Neuron (in vitro differentiated cells): ENCODE measurements around the gene FBXO21.

Source experiments
- H2AFZ ChIP-seq: one replicate; pipeline ENCODE4 v1.6.1; 2013; ENCODE audit warnings: low read depth, mild to moderate bottlenecking, inconsistent platforms, low read length, moderate library complexity
- H3K27me3 ChIP-seq: one replicate; pipeline ENCODE4 v1.6.1; 2013; ENCODE audit warnings: low read length; ENCODE audit not compliant: insufficient read depth
- H3K36me3 ChIP-seq: one replicate; pipeline ENCODE4 v1.6.1; 2013; ENCODE audit warnings: low read length; ENCODE audit not compliant: insufficient read depth
- H3K4me1 ChIP-seq: one replicate; pipeline ENCODE4 v1.6.1; 2013; ENCODE audit warnings: low read length; ENCODE audit not compliant: insufficient read depth
- H3K4me3 ChIP-seq: 2 replicates; pipeline ENCODE4 v1.5.1; 2013; ENCODE audit warnings: mild to moderate bottlenecking, low read length, moderate library complexity
- H3K9me3 ChIP-seq: one replicate; pipeline ENCODE4 v1.6.1; 2013; ENCODE audit warnings: low read length

The FBXO21 gene

DNA sequence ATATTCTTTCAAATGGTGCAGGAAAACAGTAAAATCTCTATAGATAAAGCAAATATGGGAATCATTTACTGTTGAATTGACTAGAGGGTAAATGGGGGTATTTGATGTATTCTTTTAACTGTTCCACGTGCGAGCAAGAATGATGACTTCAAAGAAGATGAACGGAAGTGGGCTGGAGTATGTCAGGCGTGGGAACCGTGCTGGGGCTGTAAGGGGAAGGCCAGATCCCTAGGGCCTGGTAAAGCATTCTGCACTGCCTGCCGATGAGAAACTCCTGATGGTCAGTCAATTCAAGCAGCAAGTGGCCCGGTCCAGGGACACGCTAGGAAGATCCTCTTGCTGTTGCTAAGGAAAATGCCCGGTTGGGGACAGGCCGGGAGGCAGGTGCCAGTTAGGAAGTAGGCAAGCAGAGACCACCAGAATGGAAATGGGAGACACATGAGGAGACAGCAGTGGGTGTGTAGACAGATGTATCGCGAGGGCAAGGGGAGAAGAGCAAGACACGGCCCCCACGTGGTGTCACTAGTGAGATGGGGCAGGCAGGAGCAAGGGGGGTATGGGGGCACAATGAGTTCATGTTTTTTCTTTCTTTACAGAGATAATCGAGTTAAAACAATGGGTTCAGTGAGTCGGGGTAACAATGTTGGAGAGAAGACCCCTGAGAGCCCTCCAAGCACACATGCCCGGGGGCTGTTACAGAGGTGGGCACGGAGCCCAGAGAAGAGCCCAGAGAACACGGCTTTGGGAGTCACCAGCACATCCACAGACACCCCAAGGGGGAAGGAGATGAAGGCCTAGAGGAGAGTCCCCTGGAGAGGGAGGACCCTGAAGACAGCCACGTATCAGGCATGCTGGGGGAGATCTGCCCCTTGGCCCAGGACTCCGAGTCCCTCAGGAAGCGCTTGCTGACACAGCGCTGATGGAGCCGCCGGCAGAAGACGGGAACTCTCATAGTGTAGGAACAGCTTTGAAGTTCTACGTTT lies 37.2 kb downstream of the FBXO21 start:
- Histone ChIP-seq H3K36me3 (peaks cover 77% of the 10 kb centered on the region), H3K4me1 (peaks cover 4% of the 10 kb centered on the region), H3K4me3 (no peak overlapping the region), H2AFZ (no peak overlapping the region), H3K9me3 (no peaks in the 10 kb centered on the region), H3K27me3 (no peaks in the 10 kb centered on the region)

GRCh38 chr12:117151403-117152031 lies 38.8 kb downstream of the FBXO21 start:
- Histone ChIP-seq H3K9me3 (no peaks in the 10 kb centered on the region), H3K27me3 (no peaks in the 10 kb centered on the region), H3K4me3 (no peak overlapping the region), H2AFZ (no peak overlapping the region), H3K36me3 (peaks cover 71% of the 10 kb centered on the region), H3K4me1 (peaks cover 4% of the 10 kb centered on the region)

- peaks cover 7% of the 10 kb centered on the region for H3K4me1 ChIP-seq
- H3K27me3 ChIP-seq = no peaks in the 10 kb centered on the region
- H3K9me3 ChIP-seq = no peaks in the 10 kb centered on the region
- H2AFZ ChIP-seq = no peak overlapping the region
- H3K36me3 ChIP-seq = peaks cover 66% of the 10 kb centered on the region
- no peak overlapping the region for H3K4me3 ChIP-seq
These were observed 40.8 kb downstream of the FBXO21 start for GRCh38 chr12:117149431-117149830.

GRCh38 chr12:117148642-117149041 lies 41.6 kb downstream of the FBXO21 start:
- peaks cover 7% of the 10 kb centered on the region for H3K4me1 ChIP-seq
- H3K36me3 ChIP-seq = peaks cover 65% of the 10 kb centered on the region
- no peaks in the 10 kb centered on the region for H3K9me3 ChIP-seq
- H3K27me3 ChIP-seq = no peaks in the 10 kb centered on the region
- no peak overlapping the region for H2AFZ ChIP-seq
- no peak overlapping the region for H3K4me3 ChIP-seq

DNA sequence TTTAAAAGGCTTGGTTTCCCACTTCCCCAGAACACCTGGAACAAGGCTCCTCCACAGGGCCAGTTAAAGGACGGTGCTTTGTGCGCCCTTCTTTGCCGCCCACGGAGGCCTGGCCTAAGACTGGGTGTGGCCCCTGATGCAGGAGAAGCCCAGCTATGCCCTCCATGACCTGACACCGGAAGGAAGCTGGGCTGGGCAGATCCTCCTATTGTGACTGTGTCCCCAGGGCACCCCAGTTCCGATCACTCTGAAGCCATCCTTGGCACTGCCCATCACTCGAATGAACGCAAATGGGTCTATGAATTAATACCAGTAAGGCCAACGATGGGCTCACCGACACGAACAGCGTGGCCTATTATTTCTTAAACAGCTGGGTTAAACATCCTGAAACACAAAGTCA lies 42.6 kb downstream of the FBXO21 start:
- no peaks in the 10 kb centered on the region for H3K27me3 ChIP-seq
- no peak overlapping the region for H2AFZ ChIP-seq
- H3K36me3 ChIP-seq = peaks cover 62% of the 10 kb centered on the region
- H3K4me1 ChIP-seq = peaks cover 7% of the 10 kb centered on the region
- H3K9me3 ChIP-seq = no peaks in the 10 kb centered on the region
- no peak overlapping the region for H3K4me3 ChIP-seq

DNA sequence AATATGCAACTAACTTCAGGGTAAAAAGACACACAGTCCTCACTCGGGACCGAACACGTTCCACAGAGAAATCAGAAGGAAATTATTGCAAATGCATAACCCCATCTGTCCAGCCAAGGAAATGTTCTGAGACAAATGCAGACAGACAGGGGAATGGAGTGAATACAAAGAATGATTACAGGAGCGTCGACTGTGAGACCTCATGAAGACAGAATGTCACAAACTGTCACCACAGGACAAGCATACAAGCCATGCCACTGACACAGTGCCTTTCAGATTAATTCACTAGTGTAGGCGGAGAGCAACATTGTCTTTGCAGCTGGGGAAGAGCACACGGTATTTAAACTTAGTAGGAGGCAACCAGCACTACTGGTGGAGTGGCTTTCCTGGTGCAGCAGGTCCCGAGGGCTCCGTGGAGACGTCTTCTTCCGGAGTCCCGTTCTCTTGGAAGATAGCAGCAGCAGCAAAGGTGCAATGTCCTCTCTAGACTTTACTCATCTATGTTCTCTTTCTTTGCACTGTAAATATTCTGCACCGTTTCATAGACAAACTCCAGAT lies 44.6 kb downstream of the FBXO21 start:
- Histone ChIP-seq H3K9me3 (no peaks in the 10 kb centered on the region), H2AFZ (no peak overlapping the region), H3K36me3 (peaks cover 65% of the 10 kb centered on the region), H3K27me3 (no peaks in the 10 kb centered on the region), H3K4me3 (no peak overlapping the region), H3K4me1 (peaks cover 5% of the 10 kb centered on the region)

DNA sequence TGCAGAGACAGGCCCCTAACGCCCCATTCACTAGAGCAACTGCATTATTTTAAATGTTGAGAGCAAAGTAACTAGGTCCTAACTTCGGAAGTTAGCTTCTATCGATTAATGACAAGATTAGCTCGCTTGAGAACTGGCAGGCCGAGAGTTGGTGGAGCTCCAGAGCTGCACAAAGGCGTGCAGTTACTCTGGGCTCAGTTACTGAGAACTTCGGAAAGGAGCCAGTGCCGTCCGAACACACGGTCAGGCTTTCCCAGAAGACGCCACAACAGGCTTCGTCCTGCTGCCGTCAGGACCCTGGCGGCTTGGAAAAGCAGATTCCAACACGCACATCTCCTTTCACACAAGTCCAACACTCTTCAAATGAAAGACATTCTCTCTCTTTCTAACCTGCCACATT lies 45.7 kb downstream of the FBXO21 start:
- Histone ChIP-seq H3K4me1 (peaks cover 3% of the 10 kb centered on the region), H3K36me3 (peaks cover 63% of the 10 kb centered on the region), H2AFZ (no peak overlapping the region), H3K4me3 (no peak overlapping the region), H3K27me3 (no peaks in the 10 kb centered on the region), H3K9me3 (no peaks in the 10 kb centered on the region)

GRCh38 chr12:117143008-117143532 lies 47.2 kb downstream of the FBXO21 start:
- Histone ChIP-seq H3K27me3 (no peaks in the 10 kb centered on the region), H3K4me1 (peaks cover 3% of the 10 kb centered on the region), H2AFZ (no peak overlapping the region), H3K4me3 (no peak overlapping the region), H3K9me3 (no peaks in the 10 kb centered on the region), H3K36me3 (peaks cover 48% of the 10 kb centered on the region)

DNA sequence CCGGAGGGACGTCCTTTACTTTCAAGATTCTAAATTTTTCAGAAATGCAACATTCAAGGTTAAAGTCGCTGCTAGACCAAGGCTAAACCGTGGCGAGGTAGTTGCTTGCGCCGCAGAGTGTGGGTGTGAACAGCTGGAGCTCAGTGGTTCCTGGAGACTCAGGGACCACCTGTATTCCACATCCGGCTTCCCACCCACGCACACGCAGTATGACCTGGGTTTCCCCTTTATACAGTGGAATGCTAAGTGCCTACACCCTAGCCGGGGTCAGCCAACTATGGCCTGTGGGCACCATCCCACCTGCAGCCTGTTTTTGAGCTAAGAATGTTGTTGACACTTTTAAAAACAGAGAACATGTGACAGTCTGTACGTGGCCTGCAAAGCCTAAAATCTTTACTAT lies 48.2 kb downstream of the FBXO21 start:
- H2AFZ ChIP-seq = no peak overlapping the region
- H3K4me3 ChIP-seq = no peak overlapping the region
- H3K27me3 ChIP-seq = no peaks in the 10 kb centered on the region
- H3K4me1 ChIP-seq = peaks cover 3% of the 10 kb centered on the region
- H3K36me3 ChIP-seq = peaks cover 41% of the 10 kb centered on the region
- no peaks in the 10 kb centered on the region for H3K9me3 ChIP-seq

- no peak overlapping the region for H2AFZ ChIP-seq
- no peaks in the 10 kb centered on the region for H3K27me3 ChIP-seq
- no peak overlapping the region for H3K4me3 ChIP-seq
- H3K4me1 ChIP-seq = peaks cover 3% of the 10 kb centered on the region
- peaks cover 37% of the 10 kb centered on the region for H3K36me3 ChIP-seq
- no peaks in the 10 kb centered on the region for H3K9me3 ChIP-seq
These were observed 49.0 kb downstream of the FBXO21 start for GRCh38 chr12:117141097-117141898.

DNA sequence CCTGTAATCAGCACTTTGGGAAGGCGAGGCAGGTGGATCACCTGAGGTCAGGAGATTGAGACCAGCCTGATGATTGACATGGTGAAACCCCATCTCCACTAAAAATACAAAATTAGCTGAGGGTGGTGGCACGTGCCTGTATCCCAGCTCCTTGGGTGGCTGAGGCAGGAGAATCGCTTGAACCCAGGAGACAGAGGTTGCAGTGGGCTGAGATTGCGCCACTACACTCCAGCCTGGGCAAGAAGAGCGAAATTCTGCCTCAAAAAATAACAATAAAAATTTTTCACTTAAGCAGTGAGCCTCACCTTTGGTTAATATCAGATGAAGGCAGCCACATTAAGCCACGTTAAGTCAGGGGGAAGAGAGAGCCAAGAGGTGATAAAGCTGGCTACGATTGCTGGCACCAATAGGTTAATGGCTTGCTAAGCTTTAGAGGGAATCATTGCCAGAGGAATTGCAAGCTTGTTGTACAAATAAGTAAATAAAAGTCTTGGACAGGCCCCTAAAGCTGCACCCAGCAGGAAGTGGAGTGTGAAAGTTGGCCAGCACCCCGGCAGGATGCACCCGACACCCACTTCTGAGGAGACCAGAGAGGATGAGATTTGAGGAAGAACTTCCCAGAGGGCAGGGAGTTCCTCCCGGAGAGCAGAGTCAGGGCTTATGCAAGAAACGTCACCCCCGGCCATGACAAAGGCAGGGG lies 49.7 kb downstream of the FBXO21 start:
- no peaks in the 10 kb centered on the region for H3K9me3 ChIP-seq
- no peak overlapping the region for H2AFZ ChIP-seq
- peaks cover 31% of the 10 kb centered on the region for H3K36me3 ChIP-seq
- no peaks in the 10 kb centered on the region for H3K4me1 ChIP-seq
- no peak overlapping the region for H3K4me3 ChIP-seq
- no peaks in the 10 kb centered on the region for H3K27me3 ChIP-seq

DNA sequence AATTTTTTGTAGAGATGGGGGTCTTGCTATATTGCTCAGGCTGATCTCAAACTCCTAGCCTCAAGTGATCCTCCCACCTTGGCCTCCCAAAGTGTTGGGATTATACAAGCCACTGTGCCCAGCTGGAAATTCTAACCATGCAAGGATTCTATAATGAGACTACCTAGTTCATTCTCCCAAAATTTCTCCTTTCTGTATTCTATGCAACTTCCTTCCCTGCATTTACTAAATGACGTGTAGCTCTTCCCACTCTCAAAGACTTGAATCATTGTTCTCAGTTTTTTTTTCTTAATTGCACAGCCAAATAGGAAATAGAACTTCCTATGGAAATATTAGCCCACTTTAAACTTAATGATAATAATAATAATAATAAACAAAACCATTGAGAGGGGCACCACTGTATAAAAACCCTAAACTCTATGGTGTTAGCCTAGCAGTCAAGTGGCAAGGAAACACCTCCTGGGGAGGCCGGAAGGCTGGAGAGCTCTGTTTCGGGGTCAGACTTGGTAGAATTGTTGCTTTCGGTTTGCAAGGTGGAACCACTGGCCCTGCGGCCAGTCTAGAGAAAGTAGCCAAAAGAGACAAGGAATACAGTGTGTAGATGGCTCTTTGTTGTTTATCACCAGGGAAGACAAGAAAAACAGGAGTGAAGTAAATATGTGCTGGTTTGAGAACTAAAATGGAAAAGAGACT lies 51.1 kb downstream of the FBXO21 start:
- H2AFZ ChIP-seq = no peak overlapping the region
- H3K4me1 ChIP-seq = no peaks in the 10 kb centered on the region

More for the DNA sequence above, 51.1 kb downstream of the FBXO21 start:
- peaks cover 23% of the 10 kb centered on the region for H3K36me3 ChIP-seq
- H3K4me3 ChIP-seq = no peak overlapping the region
- H3K27me3 ChIP-seq = no peaks in the 10 kb centered on the region
- H3K9me3 ChIP-seq = no peaks in the 10 kb centered on the region
